Mesothelial cell of epicardium (in vitro differentiated cells): ENCODE data around the gene EDA2R. TPM values are rescaled to one million over a fixed set of nuclear protein-coding genes. Genes with fewer than 3 reads are reported as not detected.
A peak's percentile ranks its signal among the peaks of the same experiment; 100 is the strongest.

Experiments
- DNase-seq, 2 experiments: peaks; one replicate each; pipeline ENCODE4 v3.0.0; 2021; ENCODE audit warnings: low spot score in 2 of 2; ENCODE audit not compliant: unreplicated experiment in 2 of 2
- H3K27ac Mint-ChIP-seq: 2 replicates; pipeline ENCODE4 v1.8.0; 2021; ENCODE audit warnings: mixed read lengths
- H3K27me3 Mint-ChIP-seq: 2 replicates; pipeline ENCODE4 v1.8.0; 2021; ENCODE audit warnings: low read depth, mixed read lengths
- H3K36me3 Mint-ChIP-seq: 2 replicates; pipeline ENCODE4 v1.8.0; 2021; ENCODE audit warnings: mixed read lengths
- H3K4me1 Mint-ChIP-seq: 2 replicates; pipeline ENCODE4 v1.8.0; 2021; ENCODE audit warnings: mixed read lengths
- H3K4me3 Mint-ChIP-seq: 2 replicates; pipeline ENCODE4 v1.8.0; 2021; ENCODE audit warnings: mild to moderate bottlenecking, moderate library complexity, mixed read lengths
- H3K9me3 Mint-ChIP-seq: 2 replicates; pipeline ENCODE4 v1.8.0; 2021; ENCODE audit warnings: mixed read lengths
- total RNA-seq: library from RNA; stranded (reverse); gene quantifications from 3 replicates; pipeline ENCODE4 v1.2.1, GENCODE V29; 2021
- TF ChIP-seq, protein P1 (sequence below): fragments of 200-600 bp; sonication (generic); IDR thresholded peaks from one replicate; pipeline ENCODE4 v1.5.0; 2021; ENCODE audit warnings: antibody characterized with exemption; ENCODE audit not compliant: unreplicated experiment

Gene EDA2R, protein sequence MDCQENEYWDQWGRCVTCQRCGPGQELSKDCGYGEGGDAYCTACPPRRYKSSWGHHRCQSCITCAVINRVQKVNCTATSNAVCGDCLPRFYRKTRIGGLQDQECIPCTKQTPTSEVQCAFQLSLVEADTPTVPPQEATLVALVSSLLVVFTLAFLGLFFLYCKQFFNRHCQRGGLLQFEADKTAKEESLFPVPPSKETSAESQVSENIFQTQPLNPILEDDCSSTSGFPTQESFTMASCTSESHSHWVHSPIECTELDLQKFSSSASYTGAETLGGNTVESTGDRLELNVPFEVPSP
- total RNA-seq: 13.6 to 14.8 TPM (median 14.6 TPM) in 3 replicates

DNA sequence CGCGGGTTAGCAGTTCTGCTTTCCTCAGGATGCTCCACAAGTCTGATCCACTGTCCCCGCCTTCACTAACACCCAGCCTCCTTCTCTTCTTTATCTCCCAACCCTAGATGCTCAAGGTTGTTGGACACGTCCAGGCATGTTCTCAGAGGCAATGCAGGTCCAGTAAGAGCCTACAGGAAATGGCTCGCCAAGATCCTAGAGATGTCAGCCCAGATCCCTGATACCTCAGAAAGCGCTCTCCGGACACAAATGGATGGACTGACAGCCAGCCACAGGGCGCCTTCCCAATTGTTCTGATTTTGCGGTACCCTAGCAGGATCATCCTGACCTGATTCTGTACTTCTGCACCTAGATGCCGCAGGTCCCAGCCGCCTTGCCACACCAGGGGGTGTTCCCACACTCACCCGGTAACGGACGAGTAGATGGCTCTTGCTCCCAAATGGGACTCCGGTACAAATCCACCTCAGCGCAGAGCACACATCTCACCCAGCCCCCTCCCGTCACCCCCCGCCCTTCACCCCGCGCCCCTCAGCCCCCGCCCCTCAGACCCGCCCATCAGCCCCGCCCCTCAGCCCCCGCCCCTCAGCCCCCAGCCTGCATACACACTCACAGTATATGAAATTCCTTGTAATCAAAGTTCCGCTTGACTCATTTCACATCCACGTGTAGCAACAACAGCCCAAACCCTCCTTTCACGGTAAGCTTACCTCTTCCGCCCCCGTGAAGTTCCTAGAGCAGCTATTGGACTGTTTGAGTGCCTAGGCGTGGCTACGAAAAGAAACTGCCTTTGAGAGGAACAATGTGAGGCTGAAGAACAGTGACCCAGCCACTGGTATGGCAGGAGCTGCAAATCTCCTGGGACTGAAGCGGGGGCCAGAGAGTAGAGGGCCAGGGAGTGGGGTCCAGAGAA, at the start of gene EDA2R:
EDA2R (minus strand) TSS at position 488 of the 910 bp plus-strand sequence. CDS start 23,058 bp downstream, outside the sequence.
- H3K4me3 Mint-ChIP-seq: peak within 1 kb of the TSS; percentile 80
- peaks cover 22% of the 10 kb centered on the region for H3K4me1 Mint-ChIP-seq
- peak within 1 kb of the TSS; percentile 82 for H3K27ac Mint-ChIP-seq
- peak in 1 of 2 experiments; percentile 39 for DNase-seq
- no peaks in the 10 kb centered on the region for H3K27me3 Mint-ChIP-seq
- peaks cover 28% of the 10 kb centered on the region for H3K9me3 Mint-ChIP-seq
- no peaks in the 10 kb centered on the region for H3K36me3 Mint-ChIP-seq
- TF ChIP-seq, protein P1, sequence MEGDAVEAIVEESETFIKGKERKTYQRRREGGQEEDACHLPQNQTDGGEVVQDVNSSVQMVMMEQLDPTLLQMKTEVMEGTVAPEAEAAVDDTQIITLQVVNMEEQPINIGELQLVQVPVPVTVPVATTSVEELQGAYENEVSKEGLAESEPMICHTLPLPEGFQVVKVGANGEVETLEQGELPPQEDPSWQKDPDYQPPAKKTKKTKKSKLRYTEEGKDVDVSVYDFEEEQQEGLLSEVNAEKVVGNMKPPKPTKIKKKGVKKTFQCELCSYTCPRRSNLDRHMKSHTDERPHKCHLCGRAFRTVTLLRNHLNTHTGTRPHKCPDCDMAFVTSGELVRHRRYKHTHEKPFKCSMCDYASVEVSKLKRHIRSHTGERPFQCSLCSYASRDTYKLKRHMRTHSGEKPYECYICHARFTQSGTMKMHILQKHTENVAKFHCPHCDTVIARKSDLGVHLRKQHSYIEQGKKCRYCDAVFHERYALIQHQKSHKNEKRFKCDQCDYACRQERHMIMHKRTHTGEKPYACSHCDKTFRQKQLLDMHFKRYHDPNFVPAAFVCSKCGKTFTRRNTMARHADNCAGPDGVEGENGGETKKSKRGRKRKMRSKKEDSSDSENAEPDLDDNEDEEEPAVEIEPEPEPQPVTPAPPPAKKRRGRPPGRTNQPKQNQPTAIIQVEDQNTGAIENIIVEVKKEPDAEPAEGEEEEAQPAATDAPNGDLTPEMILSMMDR: no peak

DNA sequence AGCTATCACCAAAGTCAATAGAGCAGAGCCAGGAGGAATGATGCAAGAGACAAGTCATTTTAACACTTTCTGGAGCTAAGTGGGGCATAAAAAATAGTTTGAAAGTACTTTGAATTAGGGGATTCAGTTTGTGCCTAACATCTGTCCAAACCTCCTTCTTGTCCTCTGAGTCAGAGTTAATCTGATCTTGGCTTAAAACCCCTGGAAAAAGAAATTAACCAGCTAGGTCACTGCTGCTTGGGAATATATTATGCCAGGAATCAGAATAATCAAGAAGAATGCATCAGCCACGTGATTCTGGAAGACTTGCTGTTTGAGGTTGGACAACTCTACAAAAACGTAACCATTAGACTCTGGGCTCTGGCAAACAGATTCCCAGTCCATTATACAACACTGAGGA, 45.3 kb upstream of the EDA2R start:
- no peak for DNase-seq
- TF ChIP-seq, protein P1: no peak
- peaks cover 60% of the 10 kb centered on the region for H3K9me3 Mint-ChIP-seq
- H3K27ac Mint-ChIP-seq: no peak overlapping the region
- H3K27me3 Mint-ChIP-seq: no peaks in the 10 kb centered on the region
- no peaks in the 10 kb centered on the region for H3K4me1 Mint-ChIP-seq
- H3K4me3 Mint-ChIP-seq: no peak overlapping the region
- no peaks in the 10 kb centered on the region for H3K36me3 Mint-ChIP-seq

DNA sequence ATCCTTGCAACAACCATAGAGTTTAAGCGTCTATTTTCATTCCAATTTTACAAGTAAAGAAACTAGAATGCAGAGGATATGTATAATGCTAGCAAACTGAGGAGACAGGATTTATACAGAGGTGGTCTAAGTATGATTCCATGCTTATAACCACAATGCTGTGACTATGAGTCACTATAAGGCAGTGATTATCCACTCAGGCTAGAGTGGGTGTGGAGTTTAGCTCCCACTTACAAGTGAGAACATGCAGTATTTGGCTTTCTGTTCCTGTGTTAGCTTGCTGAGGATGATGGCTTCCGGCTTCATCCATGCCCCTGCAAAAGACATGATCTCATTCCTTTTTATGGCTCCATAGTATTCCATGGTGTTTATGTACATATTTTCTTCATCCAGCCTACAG, 41.6 kb upstream of the EDA2R start:
- no peaks in the 10 kb centered on the region for H3K36me3 Mint-ChIP-seq
- H3K4me1 Mint-ChIP-seq: no peaks in the 10 kb centered on the region
- H3K4me3 Mint-ChIP-seq: no peak overlapping the region
- no peak overlapping the region for H3K27ac Mint-ChIP-seq
- TF ChIP-seq, protein P1: no peak
- H3K9me3 Mint-ChIP-seq: peaks cover 78% of the 10 kb centered on the region
- DNase-seq: no peak
- H3K27me3 Mint-ChIP-seq: no peaks in the 10 kb centered on the region

DNA sequence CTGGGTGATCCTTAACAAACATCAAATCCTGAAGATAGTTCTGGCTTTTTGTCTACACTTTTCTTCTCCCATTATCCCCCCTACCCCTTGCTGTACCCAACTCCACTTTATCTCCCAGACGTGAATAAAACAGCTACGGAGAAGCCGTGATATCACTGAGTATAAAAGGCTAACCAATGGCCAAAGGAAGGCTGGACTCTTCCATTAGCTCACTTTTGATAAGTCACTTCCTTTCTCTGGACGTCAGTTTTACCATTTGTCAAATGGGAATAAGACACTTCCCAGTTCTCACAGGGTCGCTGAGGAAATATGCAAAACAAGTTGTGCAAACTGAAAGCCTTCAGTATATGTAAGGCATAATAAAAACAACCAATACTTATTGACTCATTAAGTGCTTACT, 38.6 kb upstream of the EDA2R start:
- Mint-ChIP-seq H3K27ac (no peak overlapping the region), H3K4me1 (no peaks in the 10 kb centered on the region), H3K9me3 (peaks cover 75% of the 10 kb centered on the region), H3K4me3 (no peak overlapping the region), H3K27me3 (no peaks in the 10 kb centered on the region), H3K36me3 (no peaks in the 10 kb centered on the region)
- no peak for DNase-seq
- TF ChIP-seq, protein P1: no peak

DNA sequence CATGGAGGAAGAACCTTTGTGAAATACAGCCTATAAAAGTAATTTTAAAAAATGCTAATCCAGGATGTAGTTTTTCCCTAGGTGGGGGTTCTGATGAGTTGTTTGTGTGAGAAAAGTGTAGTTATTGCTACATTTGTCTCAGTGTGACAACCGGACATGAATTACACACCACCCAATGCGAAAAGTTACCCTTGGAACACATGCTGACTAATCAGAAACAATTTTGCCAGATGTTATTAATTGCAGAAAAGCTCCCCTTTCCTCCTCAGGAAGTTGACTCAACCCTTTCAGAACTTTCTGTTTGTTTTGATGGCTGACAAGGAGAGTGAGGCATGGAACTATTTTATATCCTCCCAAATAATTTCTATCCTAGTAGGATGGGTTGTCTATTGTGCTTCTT, 38.1 kb upstream of the EDA2R start:
- H3K9me3 Mint-ChIP-seq: peaks cover 73% of the 10 kb centered on the region
- DNase-seq: no peak
- no peaks in the 10 kb centered on the region for H3K36me3 Mint-ChIP-seq
- no peaks in the 10 kb centered on the region for H3K4me1 Mint-ChIP-seq
- H3K27me3 Mint-ChIP-seq: no peaks in the 10 kb centered on the region
- H3K4me3 Mint-ChIP-seq: no peak overlapping the region
- TF ChIP-seq, protein P1: no peak
- H3K27ac Mint-ChIP-seq: no peak overlapping the region
